ENCODE measurements around the gene PRDM1. TPM values are rescaled to one million over a fixed set of nuclear protein-coding genes. Genes with fewer than 3 reads are reported as not detected.

The PRDM1 gene
- total RNA-seq, 1 donor from 2014 or later, result not detected

DNA sequence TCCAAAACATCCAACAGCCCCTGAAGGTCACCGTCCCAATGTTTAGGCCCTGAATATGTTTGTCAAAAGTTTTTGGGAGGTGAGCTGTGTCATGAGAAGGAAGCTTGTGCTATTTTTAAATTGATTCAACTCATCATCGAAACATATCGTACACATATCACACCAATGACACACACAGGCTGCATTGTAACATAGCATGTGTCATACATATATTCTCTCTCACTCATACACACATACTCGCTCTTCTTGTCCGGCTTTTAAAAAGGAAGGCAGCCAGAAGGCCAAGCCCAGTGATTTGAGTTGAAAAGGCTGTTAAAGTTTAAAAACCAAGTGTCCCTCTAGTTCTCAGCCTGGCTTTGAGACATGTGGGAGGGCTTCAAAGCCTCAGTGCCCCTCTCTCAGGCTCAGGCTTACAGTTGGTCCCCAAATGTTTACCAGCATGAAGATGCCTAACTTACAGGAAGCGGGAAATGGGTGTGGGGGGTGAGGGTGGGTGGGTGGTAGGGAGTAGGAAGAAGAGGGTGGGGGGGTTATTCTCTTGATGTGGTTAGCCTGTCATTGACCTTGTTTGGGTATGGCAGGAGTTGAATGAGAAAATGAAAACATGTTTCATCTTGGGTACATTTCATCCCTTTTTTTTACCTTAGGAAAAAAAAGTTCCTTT, 3.3 kb upstream of the PRDM1 start:
- Mint-ChIP-seq H3K36me3 (ENCODE audit: unreplicated experiment) (no peaks in the 10 kb centered on the region), H3K4me1 (ENCODE audit: unreplicated experiment) (peaks cover 46% of the 10 kb centered on the region), H3K27ac (ENCODE audit: unreplicated experiment) (no peak overlapping the region), H3K9me3 (ENCODE audit: unreplicated experiment) (no peaks in the 10 kb centered on the region), H3K4me3 (ENCODE audit: unreplicated experiment) (no peak overlapping the region), H3K27me3 (ENCODE audit: unreplicated experiment) (peaks cover 4% of the 10 kb centered on the region)
- no peak for TF ChIP-seq CTCF (IDR thresholded peaks at IDR 0.05)
- no peak for DNase-seq (ENCODE audit: extremely low spot score, unreplicated experiment)

GRCh38 chr6:106083618-106084017, 2.5 kb upstream of the PRDM1 start:
- TF ChIP-seq CTCF (IDR thresholded peaks at IDR 0.05), result no peak
- no peak overlapping the region for H3K27ac Mint-ChIP-seq (ENCODE audit: unreplicated experiment)
- H3K4me1 Mint-ChIP-seq (ENCODE audit: unreplicated experiment), result peaks cover 48% of the 10 kb centered on the region
- DNase-seq (ENCODE audit: extremely low spot score, unreplicated experiment), result no peak
- peaks cover 4% of the 10 kb centered on the region for H3K27me3 Mint-ChIP-seq (ENCODE audit: unreplicated experiment)
- no peak overlapping the region for H3K4me3 Mint-ChIP-seq (ENCODE audit: unreplicated experiment)
- H3K36me3 Mint-ChIP-seq (ENCODE audit: unreplicated experiment), result no peaks in the 10 kb centered on the region
- no peaks in the 10 kb centered on the region for H3K9me3 Mint-ChIP-seq (ENCODE audit: unreplicated experiment)

- no peak for DNase-seq (ENCODE audit: extremely low spot score, unreplicated experiment)
- TF ChIP-seq CTCF (IDR thresholded peaks at IDR 0.05), result peak; percentile 46
- Mint-ChIP-seq H3K36me3 (ENCODE audit: unreplicated experiment) (no peaks in the 10 kb centered on the region), H3K4me3 (ENCODE audit: unreplicated experiment) (no peak overlapping the region), H3K27ac (ENCODE audit: unreplicated experiment) (no peak overlapping the region), H3K27me3 (ENCODE audit: unreplicated experiment) (peaks cover 4% of the 10 kb centered on the region), H3K4me1 (ENCODE audit: unreplicated experiment) (peaks cover 48% of the 10 kb centered on the region), H3K9me3 (ENCODE audit: unreplicated experiment) (no peaks in the 10 kb centered on the region)
Measured at GRCh38 chr6:106084106-106084988, 1.8 kb upstream of the PRDM1 start.

DNA sequence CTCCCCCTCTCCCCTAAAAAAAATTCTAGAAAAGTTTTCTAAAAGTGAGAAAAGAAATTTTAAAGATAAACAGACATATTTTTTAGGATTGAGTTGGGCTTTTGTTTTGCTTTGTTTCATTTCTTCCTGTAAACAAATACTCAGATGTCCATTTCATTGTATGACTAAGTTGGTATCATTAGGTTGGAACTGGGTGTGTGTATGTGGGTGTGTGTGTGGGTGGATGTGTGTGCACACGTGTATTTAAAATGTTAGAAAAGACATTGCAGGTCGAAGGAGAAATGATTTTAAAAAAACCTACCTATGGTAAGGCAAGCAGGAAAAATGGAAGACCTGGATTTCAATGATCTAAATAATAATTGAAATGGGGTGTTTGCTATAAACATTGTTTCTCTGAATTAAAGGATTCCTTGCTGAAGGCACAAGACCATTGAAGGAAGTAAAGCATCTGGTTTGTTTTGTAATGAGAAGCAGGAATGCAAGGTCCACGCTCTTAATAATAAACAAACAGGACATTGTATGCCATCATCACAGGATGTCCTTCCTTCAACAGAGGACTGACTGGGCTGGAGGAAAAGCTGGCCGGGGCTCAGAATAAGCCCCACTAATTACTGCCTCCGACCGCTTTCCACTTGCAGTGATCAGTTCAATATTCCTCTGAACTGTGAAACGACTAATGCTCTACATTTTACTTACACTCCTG, 996 bp upstream of the PRDM1 start:
- Mint-ChIP-seq H3K36me3 (ENCODE audit: unreplicated experiment) (no peaks in the 10 kb centered on the region), H3K27ac (ENCODE audit: unreplicated experiment) (no peak overlapping the region), H3K4me3 (ENCODE audit: unreplicated experiment) (peak overlapping the region; percentile 82), H3K27me3 (ENCODE audit: unreplicated experiment) (peaks cover 7% of the 10 kb centered on the region), H3K9me3 (ENCODE audit: unreplicated experiment) (no peaks in the 10 kb centered on the region), H3K4me1 (ENCODE audit: unreplicated experiment) (peaks cover 48% of the 10 kb centered on the region)
- no peak for TF ChIP-seq CTCF (IDR thresholded peaks at IDR 0.05)
- no peak for DNase-seq (ENCODE audit: extremely low spot score, unreplicated experiment)

DNA sequence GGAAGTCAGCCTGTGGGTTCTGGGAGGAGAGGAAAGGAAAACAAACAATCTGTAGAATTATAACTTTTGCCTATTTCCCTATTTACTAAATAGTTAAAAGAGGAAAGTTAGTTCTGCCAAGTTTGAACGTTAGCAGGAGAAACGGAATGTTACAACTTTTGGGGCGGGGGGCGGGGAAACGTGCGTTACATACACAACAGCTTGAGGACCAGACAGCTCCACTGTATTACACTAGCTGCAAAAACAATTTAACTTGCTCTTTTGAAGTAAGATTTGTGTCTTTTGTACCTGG, 498 bp upstream of the PRDM1 start:
- TF ChIP-seq CTCF (IDR thresholded peaks at IDR 0.05), result no peak
- no peak overlapping the region for H3K27ac Mint-ChIP-seq (ENCODE audit: unreplicated experiment)

More for the DNA sequence above, 498 bp upstream of the PRDM1 start:
- Mint-ChIP-seq H3K36me3 (ENCODE audit: unreplicated experiment) (no peaks in the 10 kb centered on the region), H3K4me3 (ENCODE audit: unreplicated experiment) (peak overlapping the region; percentile 82), H3K4me1 (ENCODE audit: unreplicated experiment) (peaks cover 48% of the 10 kb centered on the region), H3K9me3 (ENCODE audit: unreplicated experiment) (no peaks in the 10 kb centered on the region), H3K27me3 (ENCODE audit: unreplicated experiment) (peaks cover 7% of the 10 kb centered on the region)
- DNase-seq (ENCODE audit: extremely low spot score, unreplicated experiment), result no peak

Measured in osteocyte (in vitro differentiated cells).